Measurements from ENCODE around the gene ZNF879. TPM values are rescaled to one million over a fixed set of nuclear protein-coding genes. Genes with fewer than 3 reads are reported as not detected.
A peak's percentile ranks its signal among the peaks of the same experiment; 100 is the strongest.

Gene ZNF879
- total RNA-seq: 2.3 and 4.4 TPM in 2 replicates

GRCh38 chr5:179023528-179024189 is at the start of gene ZNF879:
TSS of gene ZNF879 (plus strand) at chr5:179023804. CDS start at chr5:179025005, 1,201 bp downstream.
- peak; percentile 85 for DNase-seq (ENCODE audit: low read depth)
- TF ChIP-seq, protein P1, sequence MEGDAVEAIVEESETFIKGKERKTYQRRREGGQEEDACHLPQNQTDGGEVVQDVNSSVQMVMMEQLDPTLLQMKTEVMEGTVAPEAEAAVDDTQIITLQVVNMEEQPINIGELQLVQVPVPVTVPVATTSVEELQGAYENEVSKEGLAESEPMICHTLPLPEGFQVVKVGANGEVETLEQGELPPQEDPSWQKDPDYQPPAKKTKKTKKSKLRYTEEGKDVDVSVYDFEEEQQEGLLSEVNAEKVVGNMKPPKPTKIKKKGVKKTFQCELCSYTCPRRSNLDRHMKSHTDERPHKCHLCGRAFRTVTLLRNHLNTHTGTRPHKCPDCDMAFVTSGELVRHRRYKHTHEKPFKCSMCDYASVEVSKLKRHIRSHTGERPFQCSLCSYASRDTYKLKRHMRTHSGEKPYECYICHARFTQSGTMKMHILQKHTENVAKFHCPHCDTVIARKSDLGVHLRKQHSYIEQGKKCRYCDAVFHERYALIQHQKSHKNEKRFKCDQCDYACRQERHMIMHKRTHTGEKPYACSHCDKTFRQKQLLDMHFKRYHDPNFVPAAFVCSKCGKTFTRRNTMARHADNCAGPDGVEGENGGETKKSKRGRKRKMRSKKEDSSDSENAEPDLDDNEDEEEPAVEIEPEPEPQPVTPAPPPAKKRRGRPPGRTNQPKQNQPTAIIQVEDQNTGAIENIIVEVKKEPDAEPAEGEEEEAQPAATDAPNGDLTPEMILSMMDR (IDR thresholded peaks at IDR 0.05; ENCODE audit: insufficient read depth, low read length, poor library complexity, severe bottlenecking): no peak
- H3K4me3 ChIP-seq (ENCODE audit: low read depth, low read length): peak within 1 kb of the TSS; percentile 56

GRCh38 chr5:178981381-178981780 is 42.2 kb upstream of the ZNF879 start:
- DNase-seq (ENCODE audit: low read depth): no peak
- Histone ChIP-seq H3K27me3 (ENCODE audit: control insufficient read depth, insufficient read depth, low read length) (no peaks in the 10 kb centered on the region), H3K36me3 (ENCODE audit: control insufficient read depth, insufficient read depth, low read length) (no peaks in the 10 kb centered on the region), H3K4me3 (ENCODE audit: low read depth, low read length) (no peak overlapping the region)
- TF ChIP-seq, protein P1 (IDR thresholded peaks at IDR 0.05; ENCODE audit: insufficient read depth, low read length, poor library complexity, severe bottlenecking): no peak

More at GRCh38 chr5:179023528-179024189, at the start of gene ZNF879:
- Histone ChIP-seq H3K36me3 (ENCODE audit: control insufficient read depth, insufficient read depth, low read length) (peaks cover 8% of the 10 kb centered on the region), H3K27me3 (ENCODE audit: control insufficient read depth, insufficient read depth, low read length) (no peaks in the 10 kb centered on the region)

GRCh38 chr5:178982941-178983340 is 40.7 kb upstream of the ZNF879 start:
- TF ChIP-seq, protein P1 (IDR thresholded peaks at IDR 0.05; ENCODE audit: insufficient read depth, low read length, poor library complexity, severe bottlenecking): no peak
- Histone ChIP-seq H3K4me3 (ENCODE audit: low read depth, low read length) (no peak overlapping the region), H3K36me3 (ENCODE audit: control insufficient read depth, insufficient read depth, low read length) (no peaks in the 10 kb centered on the region), H3K27me3 (ENCODE audit: control insufficient read depth, insufficient read depth, low read length) (no peaks in the 10 kb centered on the region)
- DNase-seq (ENCODE audit: low read depth): no peak

DNA sequence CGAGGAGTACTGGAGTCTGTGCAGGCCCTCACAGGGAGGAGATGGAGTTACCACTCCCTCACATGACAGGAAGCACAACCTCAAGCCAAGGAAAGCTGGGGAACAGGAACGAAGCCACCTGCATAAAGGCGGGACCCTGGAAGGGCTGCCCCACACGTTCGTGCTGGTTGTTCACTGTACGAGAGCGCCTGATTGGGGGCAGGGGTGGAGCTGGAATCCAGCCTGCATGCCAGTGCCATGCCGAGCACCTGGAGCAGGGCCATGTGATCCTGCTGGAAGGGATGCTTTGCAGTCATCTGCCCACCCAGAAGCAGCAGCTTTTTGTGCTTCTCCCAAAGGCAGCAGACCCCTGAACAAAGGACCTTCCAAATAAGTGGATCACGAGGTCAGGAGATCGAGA is 39.9 kb upstream of the ZNF879 start:
- Histone ChIP-seq H3K36me3 (ENCODE audit: control insufficient read depth, insufficient read depth, low read length) (no peaks in the 10 kb centered on the region), H3K4me3 (ENCODE audit: low read depth, low read length) (no peak overlapping the region), H3K27me3 (ENCODE audit: control insufficient read depth, insufficient read depth, low read length) (no peaks in the 10 kb centered on the region)
- no peak for DNase-seq (ENCODE audit: low read depth)
- TF ChIP-seq, protein P1 (IDR thresholded peaks at IDR 0.05; ENCODE audit: insufficient read depth, low read length, poor library complexity, severe bottlenecking): no peak

DNA sequence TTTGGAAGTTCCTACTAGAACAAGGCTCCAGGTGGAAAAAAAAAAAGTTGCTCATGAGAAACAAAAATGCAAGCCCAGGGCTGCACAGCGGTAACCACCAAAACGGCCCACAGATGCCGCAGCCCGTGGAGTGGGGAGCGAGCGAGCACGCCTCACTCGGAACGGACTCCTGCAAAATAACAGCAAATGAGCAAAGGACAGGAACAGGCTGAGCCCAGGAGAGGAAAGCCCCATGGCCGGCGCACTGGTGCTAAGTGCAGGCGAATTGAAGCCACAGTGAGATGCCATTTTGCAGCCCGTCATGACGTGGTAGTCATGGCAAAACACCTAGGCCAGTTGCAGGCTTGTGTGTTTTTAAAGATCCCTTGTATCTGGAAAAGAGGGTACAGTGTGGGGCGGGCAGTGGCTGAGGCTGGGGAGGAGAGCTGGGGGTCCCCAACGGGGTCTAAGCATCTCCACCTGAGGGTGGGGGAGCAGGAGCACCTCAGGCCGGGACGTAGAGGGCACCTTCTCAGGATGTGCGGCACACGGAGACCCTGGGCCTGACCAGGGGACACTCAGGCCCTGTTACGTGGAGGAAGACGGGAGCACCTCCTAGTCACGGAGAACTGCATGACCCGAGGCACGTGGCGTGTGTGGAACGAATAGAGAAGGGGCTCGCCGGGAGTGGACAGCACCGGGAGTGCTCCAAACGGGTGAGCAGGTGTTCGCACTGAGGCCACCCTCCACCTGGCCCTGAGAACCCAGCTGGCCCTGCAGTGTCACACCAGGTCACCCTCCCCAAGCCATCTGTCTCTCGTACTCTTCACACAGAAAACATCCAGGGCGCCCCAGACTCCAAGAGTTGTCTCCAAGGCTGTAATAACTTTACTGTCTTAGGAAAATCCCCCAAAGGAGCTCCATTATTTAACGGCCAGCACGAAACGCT is 39.2 kb upstream of the ZNF879 start:
- Histone ChIP-seq H3K27me3 (ENCODE audit: control insufficient read depth, insufficient read depth, low read length) (no peaks in the 10 kb centered on the region), H3K36me3 (ENCODE audit: control insufficient read depth, insufficient read depth, low read length) (no peaks in the 10 kb centered on the region), H3K4me3 (ENCODE audit: low read depth, low read length) (no peak overlapping the region)
- TF ChIP-seq, protein P1 (IDR thresholded peaks at IDR 0.05; ENCODE audit: insufficient read depth, low read length, poor library complexity, severe bottlenecking): no peak
- DNase-seq (ENCODE audit: low read depth): no peak

All from kidney epithelial cell (primary cell).